ENCODE measurements around the gene PAIP2.
"Not testable (repeated sequence)": the region's sequence is repeated elsewhere in the genome, so short reads cannot be mapped to it uniquely, and the experiment has no call there.

Gene PAIP2

GRCh38 chr5:139378101-139378825 lies 36.6 kb downstream of the PAIP2 start:
- no peak for DNase-seq (ENCODE audit: low spot score)

GRCh38 chr5:139378941-139379361 lies 37.3 kb downstream of the PAIP2 start:
- DNase-seq (ENCODE audit: low spot score), result no peak

GRCh38 chr5:139379626-139380449 lies 38.2 kb downstream of the PAIP2 start:
- no peak for DNase-seq (ENCODE audit: low spot score)

GRCh38 chr5:139381837-139382761 lies 40.4 kb downstream of the PAIP2 start:
- no peak for DNase-seq (ENCODE audit: low spot score)

GRCh38 chr5:139382807-139383206 lies 41.2 kb downstream of the PAIP2 start:
- DNase-seq (ENCODE audit: low spot score), result no peak

- DNase-seq (ENCODE audit: low spot score), result no peak
Measured at GRCh38 chr5:139383275-139383992, 41.8 kb downstream of the PAIP2 start, which contains the start of gene SLC23A1. SLC23A1 (minus strand) TSS chr5:139383297; CDS start chr5:139383253, 44 bp downstream.

GRCh38 chr5:139383993-139384590 lies 42.4 kb downstream of the PAIP2 start:
- DNase-seq (ENCODE audit: low spot score), result no peak

GRCh38 chr5:139384591-139385051 lies 43.0 kb downstream of the PAIP2 start:
- no peak for DNase-seq (ENCODE audit: low spot score)

GRCh38 chr5:139385061-139386049 lies 43.7 kb downstream of the PAIP2 start:
- DNase-seq (ENCODE audit: low spot score), result no peak

GRCh38 chr5:139386050-139386438 lies 44.4 kb downstream of the PAIP2 start:
- DNase-seq (ENCODE audit: low spot score), result no peak

- not testable (repeated sequence) for DNase-seq (ENCODE audit: low spot score)
Measured at GRCh38 chr5:139386956-139387355, 45.3 kb downstream of the PAIP2 start.

GRCh38 chr5:139387611-139388197 lies 46.0 kb downstream of the PAIP2 start:
- no peak for DNase-seq (ENCODE audit: low spot score)

- DNase-seq (ENCODE audit: low spot score), result no peak
Measured at GRCh38 chr5:139388198-139388821, 46.7 kb downstream of the PAIP2 start.

- DNase-seq (ENCODE audit: low spot score), result no peak
Measured at GRCh38 chr5:139389701-139390638, 48.3 kb downstream of the PAIP2 start, which contains the start of gene MZB1. MZB1 (minus strand) TSS chr5:139389913; CDS start chr5:139389856, 57 bp downstream.

GRCh38 chr5:139390639-139391569 lies 49.2 kb downstream of the PAIP2 start:
- DNase-seq (ENCODE audit: low spot score), result no peak

GRCh38 chr5:139391570-139392323 lies 50.1 kb downstream of the PAIP2 start:
- peak; percentile 89 for DNase-seq (ENCODE audit: low spot score)

Data from RKO (cell line).